CD8-positive, alpha-beta memory T cell (primary cell): ENCODE measurements around the gene RNF212B. TPM values are rescaled to one million over a fixed set of nuclear protein-coding genes. Genes with fewer than 3 reads are reported as not detected.
"Not testable (repeated sequence)": the region's sequence is repeated elsewhere in the genome, so short reads cannot be mapped to it uniquely, and the experiment has no call there.

Experiments
- CTCF ChIA-PET: fragments of 350-600 bp; sonication (Branson Sonifier 250); formaldehyde crosslinking; loops from one replicate; lab custom pipeline; 2021; ENCODE audit warnings: antibody characterized with exemption; lab: Charles Lee
- POLR2A ChIA-PET: fragments of 350-600 bp; sonication (Branson Sonifier 250); formaldehyde crosslinking; loops from one replicate; lab custom pipeline; 2021; ENCODE audit warnings: antibody characterized with exemption; lab: Charles Lee
- DNase-seq, 5 donors: peaks; one replicate each; pipeline versions ENCODE4 v3.0.0 to v3.0.0-alpha.2; 2020 to 2022; ENCODE audit warnings: mixed read lengths in 1 of 5
- H3K27ac ChIP-seq: one replicate; pipeline ENCODE4 v1.7.0; 2013; ENCODE audit warnings: low read depth, mild to moderate bottlenecking, low read length, moderate library complexity
- H3K27me3 ChIP-seq: 2 replicates; pipeline ENCODE4 v1.7.0; 2013; ENCODE audit warnings: low read length, mild to moderate bottlenecking; ENCODE audit not compliant: insufficient read depth, poor library complexity, severe bottlenecking
- H3K36me3 ChIP-seq: 2 replicates; pipeline ENCODE4 v1.7.0; 2013; ENCODE audit warnings: mild to moderate bottlenecking, low read length, moderate library complexity; ENCODE audit not compliant: insufficient read depth
- H3K4me1 ChIP-seq: 2 replicates; pipeline ENCODE4 v1.7.0; 2013; ENCODE audit warnings: mild to moderate bottlenecking, low read length, moderate library complexity; ENCODE audit not compliant: insufficient read depth
- H3K4me3 ChIP-seq: 2 replicates; pipeline ENCODE4 v1.7.0; 2013; ENCODE audit warnings: mild to moderate bottlenecking, low read length
- H3K9me3 ChIP-seq: 2 replicates; pipeline ENCODE4 v1.7.0; 2013; ENCODE audit warnings: mild to moderate bottlenecking, low read length
- H3K27ac Mint-ChIP-seq, 8 donors: one replicate each; pipeline ENCODE4 v1.8.0; 2020 to 2021; ENCODE audit warnings: mixed read lengths in 8 of 8, mild to moderate bottlenecking in 6 of 8, inconsistent platforms in 3 of 8, moderate library complexity in 3 of 8
- H3K27me3 Mint-ChIP-seq, 2 donors: one replicate each; pipeline ENCODE4 v1.8.0; 2020 to 2021; ENCODE audit warnings: mixed read lengths in 2 of 2, mild to moderate bottlenecking in 1 of 2, moderate library complexity in 1 of 2
- H3K36me3 Mint-ChIP-seq, 3 donors: one replicate each; pipeline ENCODE4 v1.8.0; 2020 to 2021; ENCODE audit warnings: mixed read lengths in 3 of 3, inconsistent platforms in 1 of 3, mild to moderate bottlenecking in 1 of 3
- H3K4me1 Mint-ChIP-seq, 3 donors: one replicate each; pipeline ENCODE4 v1.8.0; 2020 to 2021; ENCODE audit warnings: mixed read lengths in 3 of 3, inconsistent platforms in 1 of 3, mild to moderate bottlenecking in 1 of 3
- H3K4me3 Mint-ChIP-seq, 7 donors: one replicate each; pipeline ENCODE4 v1.8.0; 2020 to 2021; ENCODE audit warnings: mixed read lengths in 7 of 7, mild to moderate bottlenecking in 6 of 7, moderate library complexity in 4 of 7, inconsistent platforms in 2 of 7
- H3K9me3 Mint-ChIP-seq, 5 donors: one replicate each; pipeline ENCODE4 v1.8.0; 2020 to 2022; ENCODE audit warnings: mixed read lengths in 5 of 5, mild to moderate bottlenecking in 3 of 5, moderate library complexity in 2 of 5, inconsistent platforms in 1 of 5
- polyA plus RNA-seq: library from polyadenylated mRNA; unstranded; fragments of 300-500 nt; fragmentation: Illumina TruSeq; gene quantifications from one replicate; pipeline ENCODE4 v1.2.3, GENCODE V29; 2021
- total RNA-seq, 2 experiments: library from RNA; stranded (reverse); gene quantifications; one replicate each; pipeline ENCODE4 v1.2.3, GENCODE V29; 2021

The RNF212B gene
- total and polyA plus RNA-seq, 3 experiments from 2014 or later: not detected

GRCh38 chr14:23277928-23278327, 40.2 kb downstream of the RNF212B start:
- H3K27ac Mint-ChIP-seq: peak overlapping the region in 2 of 8 donors; percentile 17 to 22
- H3K4me1 ChIP-seq, POLR2A ChIA-PET, H3K9me3 ChIP-seq, H3K4me3 Mint-ChIP-seq, H3K36me3 ChIP-seq, DNase-seq, H3K9me3 Mint-ChIP-seq, H3K27me3 Mint-ChIP-seq, H3K27me3 ChIP-seq, H3K27ac ChIP-seq, H3K4me3 ChIP-seq: not testable (repeated sequence)
- H3K4me1 Mint-ChIP-seq: peaks cover 0 to 16% (median 8%) of the 10 kb centered on the region in 3 donors
- CTCF ChIA-PET: interaction anchor here (0.7 to 1.7 kb wide), 2 partner anchors 16 to 22 kb away, joined by 5 read pairs; no protein-coding TSS in a partner anchor
- H3K36me3 Mint-ChIP-seq: peaks cover 0 to 17% (median 7%) of the 10 kb centered on the region in 3 donors

- Histone ChIP-seq H3K4me3 (no peak overlapping the region), H3K9me3 (no peaks in the 10 kb centered on the region), H3K27me3 (no peaks in the 10 kb centered on the region), H3K36me3 (no peaks in the 10 kb centered on the region), H3K4me1 (peaks cover 5% of the 10 kb centered on the region), H3K27ac (peak overlapping the region; percentile 25)
- ChIA-PET CTCF (no interaction called here), POLR2A (no interaction called here)
- DNase-seq: no peak
- H3K4me3 Mint-ChIP-seq: no peak overlapping the region
- H3K4me1 Mint-ChIP-seq: peaks cover 18 to 39% (median 30%) of the 10 kb centered on the region in 3 donors
- H3K9me3 Mint-ChIP-seq: no peaks in the 10 kb centered on the region
- H3K36me3 Mint-ChIP-seq: peaks cover 0 to 11% (median 0%) of the 10 kb centered on the region in 3 donors
- no peaks in the 10 kb centered on the region for H3K27me3 Mint-ChIP-seq
- H3K27ac Mint-ChIP-seq: peak overlapping the region in 1 of 8 donors; percentile 20
These were observed 43.5 kb downstream of the RNF212B start for GRCh38 chr14:23281247-23281646.

- peaks cover 13% of the 10 kb centered on the region for H3K4me1 ChIP-seq
- no peaks in the 10 kb centered on the region for H3K9me3 ChIP-seq
- H3K36me3 Mint-ChIP-seq: peaks cover 0 to 8% (median 0%) of the 10 kb centered on the region in 3 donors
- H3K9me3 Mint-ChIP-seq: no peaks in the 10 kb centered on the region
- peak overlapping the region; percentile 94 to 100 (median 95) for H3K4me3 Mint-ChIP-seq
- peak overlapping the region; percentile 78 to 95 (median 90) for H3K27ac Mint-ChIP-seq
- no peaks in the 10 kb centered on the region for H3K27me3 Mint-ChIP-seq
- no peaks in the 10 kb centered on the region for H3K27me3 ChIP-seq
- ChIA-PET CTCF (interaction anchor here (1.6 to 4.1 kb wide), 3 partner anchors 11 to 164 kb away, joined by 4 to 31 read pairs (median 6); no protein-coding TSS in a partner anchor), POLR2A (interaction anchor here (0.7 to 2.5 kb wide), 2 partner anchors 17 to 241 kb away, joined by 3 to 33 read pairs; partner anchors contain the start of gene PPP1R3E)
- peak overlapping the region; percentile 82 for H3K27ac ChIP-seq
- peak in 1 of 5 donors; percentile 21 for DNase-seq
- no peaks in the 10 kb centered on the region for H3K36me3 ChIP-seq
- peak overlapping the region; percentile 82 for H3K4me3 ChIP-seq
- peaks cover 25 to 46% (median 36%) of the 10 kb centered on the region in 3 donors for H3K4me1 Mint-ChIP-seq
These were observed 47.2 kb downstream of the RNF212B start for GRCh38 chr14:23284654-23285529.

GRCh38 chr14:23285530-23286019, 47.8 kb downstream of the RNF212B start:
- peaks cover 25 to 46% (median 36%) of the 10 kb centered on the region in 3 donors for H3K4me1 Mint-ChIP-seq
- H3K9me3 Mint-ChIP-seq: no peaks in the 10 kb centered on the region
- POLR2A ChIA-PET: interaction anchor here (0.7 to 2.5 kb wide), 6 partner anchors 11 to 1760 kb away, joined by 3 to 33 read pairs (median 4); partner anchors contain the start of genes PABPN1, PPP1R3E and SALL2
- Histone ChIP-seq H3K4me1 (peaks cover 13% of the 10 kb centered on the region), H3K27ac (peak overlapping the region; percentile 82), H3K36me3 (no peaks in the 10 kb centered on the region), H3K9me3 (no peaks in the 10 kb centered on the region), H3K27me3 (no peaks in the 10 kb centered on the region), H3K4me3 (peak overlapping the region; percentile 82)
- DNase-seq: no peak
- H3K36me3 Mint-ChIP-seq: peaks cover 0 to 8% (median 0%) of the 10 kb centered on the region in 3 donors
- peak overlapping the region; percentile 78 to 95 (median 90) for H3K27ac Mint-ChIP-seq
- no peaks in the 10 kb centered on the region for H3K27me3 Mint-ChIP-seq
- H3K4me3 Mint-ChIP-seq: peak overlapping the region; percentile 94 to 100 (median 95)
- CTCF ChIA-PET: interaction anchor here (1.0 to 4.1 kb wide), 7 partner anchors 9 to 165 kb away, joined by 3 to 31 read pairs (median 6); partner anchors contain the start of genes PABPN1 and PPP1R3E

GRCh38 chr14:23286020-23286901, 48.5 kb downstream of the RNF212B start, which contains the start of gene HOMEZ:
Gene HOMEZ, minus strand, starts transcription at chr14:23286132. Its CDS starts 180 bp downstream, at chr14:23285952.
- Mint-ChIP-seq H3K27me3 (no peaks in the 10 kb centered on the region), H3K36me3 (peaks cover 0 to 8% (median 0%) of the 10 kb centered on the region in 3 donors), H3K4me3 (peak within 1 kb of the TSS; percentile 94 to 100 (median 95)), H3K4me1 (peaks cover 25 to 44% (median 36%) of the 10 kb centered on the region in 3 donors), H3K9me3 (no peaks in the 10 kb centered on the region), H3K27ac (peak within 1 kb of the TSS; percentile 79 to 99 (median 97))
- DNase-seq: peak; percentile 94 to 98 (median 98)
- H3K27ac ChIP-seq: peak within 1 kb of the TSS; percentile 82
- POLR2A ChIA-PET: interaction anchor here (0.9 to 2.5 kb wide), 6 partner anchors 10 to 1760 kb away, joined by 3 to 33 read pairs (median 4); partner anchors contain the start of genes PABPN1, PPP1R3E and SALL2
- CTCF ChIA-PET: interaction anchor here (1.0 to 4.1 kb wide), 7 partner anchors 9 to 165 kb away, joined by 3 to 31 read pairs (median 6); partner anchors contain the start of genes PABPN1 and PPP1R3E
- H3K27me3 ChIP-seq: no peaks in the 10 kb centered on the region
- H3K4me3 ChIP-seq: peak within 1 kb of the TSS; percentile 82
- H3K9me3 ChIP-seq: no peaks in the 10 kb centered on the region
- H3K4me1 ChIP-seq: peaks cover 13% of the 10 kb centered on the region
- no peaks in the 10 kb centered on the region for H3K36me3 ChIP-seq

DNA sequence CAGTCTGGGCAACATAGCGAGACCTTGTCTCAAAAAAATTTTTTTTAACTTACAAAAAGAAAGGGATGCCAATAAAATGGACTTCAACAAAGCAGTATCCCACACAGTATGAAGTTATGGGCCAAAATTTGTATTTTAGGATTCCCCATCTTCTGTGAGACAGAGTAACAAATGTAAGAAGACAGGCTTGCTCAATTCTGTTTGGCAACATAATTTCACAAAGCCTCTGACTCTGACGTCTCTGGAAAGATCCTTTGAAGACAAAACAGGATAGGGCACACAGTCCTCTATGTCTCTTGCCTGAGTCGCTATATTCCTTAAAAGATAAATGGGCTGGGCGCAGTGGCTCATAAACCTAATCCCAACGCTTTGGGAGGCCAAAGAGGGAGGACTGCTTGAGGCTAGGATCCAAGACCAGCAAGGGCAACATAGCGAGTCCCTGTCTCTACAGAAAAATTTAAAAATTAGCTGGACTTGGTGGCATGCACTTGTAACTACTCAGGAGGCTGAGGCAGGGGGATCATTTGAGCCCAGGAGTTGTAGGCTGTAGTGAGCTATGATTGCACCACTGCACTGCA, 49.3 kb downstream of the RNF212B start:
- Histone ChIP-seq H3K36me3 (no peaks in the 10 kb centered on the region), H3K4me1 (peaks cover 13% of the 10 kb centered on the region), H3K27ac (peak overlapping the region; percentile 82), H3K4me3 (peak overlapping the region; percentile 82), H3K27me3 (no peaks in the 10 kb centered on the region), H3K9me3 (no peaks in the 10 kb centered on the region)
- H3K36me3 Mint-ChIP-seq: peaks cover 0 to 6% (median 0%) of the 10 kb centered on the region in 3 donors
- peak overlapping the region; percentile 94 to 100 (median 95) for H3K4me3 Mint-ChIP-seq
- DNase-seq: no peak
- peaks cover 25 to 41% (median 36%) of the 10 kb centered on the region in 3 donors for H3K4me1 Mint-ChIP-seq
- peak overlapping the region; percentile 79 to 99 (median 97) for H3K27ac Mint-ChIP-seq
- H3K27me3 Mint-ChIP-seq: no peaks in the 10 kb centered on the region
- ChIA-PET POLR2A (interaction anchor here (1.0 to 2.5 kb wide), 4 partner anchors 14 to 166 kb away, joined by 3 to 33 read pairs (median 14); partner anchors contain the start of genes PABPN1 and PPP1R3E), CTCF (interaction anchor here (1.3 to 4.1 kb wide), 6 partner anchors 9 to 166 kb away, joined by 3 to 31 read pairs (median 6); partner anchors contain the start of genes PABPN1 and PPP1R3E)
- H3K9me3 Mint-ChIP-seq: no peaks in the 10 kb centered on the region
